Sciatic nerve (tissue), 2 donors: Measurements from ENCODE around the gene SRGAP3. TPM values are rescaled to one million over a fixed set of nuclear protein-coding genes. Genes with fewer than 3 reads are reported as not detected.

ENCODE experiments used
- ATAC-seq: fragments of 200-7000 bp; cut with Tn5 transposase; one replicate; pipeline ENCODE4 v1.9.1; 2020; ENCODE audit warnings: mild to moderate bottlenecking, moderate library complexity
- DNase-seq: peaks from one replicate; pipeline ENCODE4 v3.0.0-alpha.2; 2020; ENCODE audit warnings: low spot score
- intact Hi-C: fragments of 100-400 bp; cut with DNase I; formaldehyde crosslinking; loops from one replicate; pipeline ENCODE4 v1.14.2; 2022
- total RNA-seq: library from RNA; stranded (reverse); fragmentation: NEBNext Ultra II Directional; extraction: Animal tissue kit (Norgen Biotek cat#: 25700); gene quantifications from one replicate; pipeline ENCODE4 v1.2.1, GENCODE V29; 2021
- donor health status: DM: no; HTN: no; CAD: no.
- donor health status: DM: no; HTN: no; CAD: no.

Gene SRGAP3
- total RNA-seq, 1 donor from 2014 or later: 14.4 TPM

DNA sequence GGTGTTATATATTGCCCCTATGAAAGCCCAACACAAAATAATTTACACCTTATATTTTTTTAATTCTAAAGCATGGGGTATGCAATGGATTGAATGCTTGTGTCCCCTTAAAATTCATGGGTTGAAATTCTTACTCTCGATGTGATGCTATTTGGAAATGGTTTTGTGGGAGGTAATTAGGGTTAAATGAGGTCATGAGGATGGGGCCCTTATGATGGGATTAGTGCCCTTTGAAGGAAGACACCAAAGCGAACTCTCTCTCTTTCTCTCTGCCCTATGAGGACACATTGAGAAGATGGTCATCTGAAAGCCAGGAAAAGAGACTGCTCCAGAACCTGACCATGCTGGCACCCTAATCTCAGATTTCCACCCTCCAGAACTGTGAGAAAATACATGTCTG, 7.6 kb upstream of the SRGAP3 start:
- DNase-seq (no peak), ATAC-seq (no peak)
- intact Hi-C loops: no loop called here

- intact Hi-C loops: no loop called here
- DNase-seq (no peak), ATAC-seq (no peak)
These were observed 6.5 kb upstream of the SRGAP3 start for GRCh38 chr3:9255976-9256375.

- intact Hi-C loops: no loop called here
- DNase-seq (no peak), ATAC-seq (no peak)
These were observed 5.3 kb upstream of the SRGAP3 start for GRCh38 chr3:9254764-9255163.

DNA sequence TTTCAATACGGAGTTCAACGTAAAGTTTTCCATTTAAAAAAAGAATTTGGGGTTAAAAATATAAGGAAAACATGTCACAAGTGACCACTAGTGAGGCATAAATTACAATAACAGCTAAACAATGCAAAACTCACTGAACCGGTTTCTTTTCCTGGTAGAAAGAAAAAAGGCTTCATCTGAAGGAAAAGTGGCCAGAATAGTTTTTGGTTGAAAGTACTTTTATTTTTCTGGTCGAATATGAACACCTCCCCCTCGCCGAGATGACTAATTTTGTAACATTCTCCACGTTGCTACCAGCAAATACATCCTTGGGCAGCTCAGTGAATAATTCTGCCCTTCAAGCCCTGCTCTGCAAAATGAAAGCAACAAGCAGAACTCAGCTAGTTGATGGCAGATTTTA, 3.9 kb upstream of the SRGAP3 start:
- DNase-seq (no peak), ATAC-seq (no peak)
- intact Hi-C loops: no loop called here

DNA sequence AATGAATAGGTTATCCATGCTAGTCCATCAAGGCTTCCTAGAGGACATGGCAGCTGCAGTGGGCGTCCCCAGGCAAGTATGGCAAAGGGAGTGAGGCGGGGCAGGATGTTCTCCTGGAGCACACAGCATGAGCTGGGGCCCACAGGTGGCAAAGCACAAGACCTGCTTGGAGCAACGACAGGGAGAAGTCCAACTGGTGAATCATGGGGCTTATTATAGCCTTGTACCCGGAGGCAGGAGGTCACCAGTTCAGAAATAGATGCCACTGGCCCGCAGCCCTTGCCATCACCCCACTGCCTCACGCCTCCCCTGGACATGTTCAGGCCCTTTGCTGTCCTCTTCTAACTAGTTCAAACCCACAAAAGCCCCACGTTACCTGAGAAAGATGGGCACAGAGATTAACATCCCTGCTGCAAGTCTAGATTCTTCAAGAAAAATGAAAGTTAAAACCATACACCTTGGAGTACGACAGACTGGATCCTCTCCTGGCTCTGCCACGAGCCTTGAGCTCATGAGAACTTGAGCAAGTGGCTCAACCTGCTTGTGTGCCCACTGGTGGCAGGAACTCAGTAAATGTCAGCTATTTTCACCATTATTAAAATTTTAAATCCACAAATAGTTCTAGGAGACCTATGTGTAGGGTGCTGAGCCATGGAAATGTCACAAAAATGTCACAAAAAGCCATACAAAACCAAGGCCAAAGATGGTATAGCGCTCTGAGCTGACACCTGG, 1.8 kb upstream of the SRGAP3 start:
- intact Hi-C loops: no loop called here
- DNase-seq: no peak
- ATAC-seq: no peak

- DNase-seq (no peak), ATAC-seq (no peak)
- intact Hi-C loops: no loop called here
These were observed 790 bp upstream of the SRGAP3 start for GRCh38 chr3:9250236-9250635.

DNA sequence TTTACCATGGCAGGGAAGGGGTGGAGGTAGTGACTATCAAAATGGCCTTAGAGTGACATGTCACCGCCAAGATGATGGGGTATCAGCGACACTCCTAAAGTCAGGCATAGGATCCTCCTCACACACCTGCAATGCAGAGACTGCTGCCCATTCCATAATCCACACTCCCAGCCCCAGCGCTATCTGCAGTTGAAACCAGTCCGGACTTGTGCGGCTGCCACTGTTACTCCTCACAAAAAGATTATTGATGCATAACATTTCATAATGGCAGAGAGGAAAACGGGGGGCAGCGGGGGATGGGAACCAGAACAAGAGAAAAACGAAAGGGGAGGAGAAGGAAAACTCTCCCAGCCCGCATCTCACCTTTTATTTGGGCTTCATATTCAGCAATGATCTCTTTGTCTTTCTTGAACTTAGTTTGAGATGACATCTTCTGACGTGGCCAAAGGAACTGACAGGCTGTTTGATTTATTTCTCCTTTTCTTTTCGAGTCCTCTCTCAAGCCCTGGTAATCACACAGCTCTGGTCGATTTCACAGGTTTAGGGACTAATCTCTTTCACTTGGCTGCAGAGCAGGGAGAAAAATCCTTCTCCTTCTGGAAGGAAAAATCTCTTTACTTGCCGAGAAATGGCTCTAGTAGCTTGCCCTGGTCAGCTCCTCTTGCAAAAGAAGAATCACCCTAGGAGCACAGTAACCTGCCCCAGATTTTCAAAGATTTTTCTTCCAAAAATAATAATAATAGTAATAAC, 749 bp downstream of the SRGAP3 start:
- DNase-seq (no peak), ATAC-seq (peak; percentile 48)

DNA sequence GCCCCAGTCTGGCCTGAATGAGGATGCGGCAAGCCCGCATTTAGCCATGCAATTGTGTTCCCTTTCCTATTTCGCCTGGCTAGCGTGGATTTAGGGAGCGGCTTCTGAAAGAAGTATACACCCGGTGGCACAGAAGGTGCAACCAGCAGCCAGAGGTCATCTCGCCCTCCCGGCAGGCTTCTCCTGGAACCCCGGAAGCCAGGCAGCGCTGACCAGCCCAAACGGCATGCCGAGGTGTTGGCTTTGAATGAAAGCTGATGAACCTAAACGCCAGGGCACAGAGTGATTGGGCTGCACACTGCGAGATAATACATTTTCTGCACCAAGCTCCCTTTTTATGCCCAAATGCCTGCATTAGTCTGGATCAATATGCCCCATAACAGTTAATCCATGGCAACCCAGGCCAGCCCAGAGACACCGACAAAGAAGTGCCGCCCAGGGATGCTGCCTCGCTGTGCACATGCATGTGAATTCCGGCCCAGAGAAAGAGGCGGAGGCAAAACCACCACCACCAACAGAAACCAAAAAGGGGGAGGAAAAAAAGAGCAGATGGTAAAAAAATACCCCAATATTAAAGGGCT, 1.4 kb downstream of the SRGAP3 start:
- no peak for ATAC-seq
- intact Hi-C loops: no loop called here
- DNase-seq: no peak

More for the DNA sequence above, 749 bp downstream of the SRGAP3 start:
- intact Hi-C loops: no loop called here

- intact Hi-C loops: no loop called here
- ATAC-seq: no peak
- no peak for DNase-seq
These were observed 2.0 kb downstream of the SRGAP3 start for GRCh38 chr3:9247361-9247940.

DNA sequence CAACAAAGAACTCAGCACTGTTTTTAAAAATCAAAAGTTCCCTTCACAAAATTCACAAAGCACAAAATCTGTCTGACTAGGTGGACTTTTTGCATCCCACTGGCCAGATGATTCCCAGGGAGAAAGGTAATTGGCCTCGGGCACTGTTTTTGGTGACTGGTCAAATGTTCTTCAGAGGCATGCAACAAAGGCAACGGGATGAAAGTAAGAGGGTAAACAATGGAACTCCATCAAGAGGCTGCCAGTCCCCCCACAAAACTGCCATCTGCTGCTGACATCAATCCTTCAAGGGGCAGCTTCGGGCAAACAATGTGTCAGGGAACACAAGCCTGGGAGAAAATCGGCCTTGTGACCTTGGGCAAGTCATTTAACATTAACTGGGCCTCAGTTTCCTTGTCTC, 3.3 kb downstream of the SRGAP3 start:
- ATAC-seq (no peak), DNase-seq (no peak)
- intact Hi-C loops: no loop called here

- no peak for DNase-seq
- ATAC-seq: no peak
- intact Hi-C loops: no loop called here
These were observed 4.8 kb downstream of the SRGAP3 start for GRCh38 chr3:9244495-9245183.

GRCh38 chr3:9241956-9242355, 7.5 kb downstream of the SRGAP3 start:
- no peak for DNase-seq
- intact Hi-C loops: no loop called here
- ATAC-seq: no peak

- no peak for ATAC-seq
- intact Hi-C loops: no loop called here
- no peak for DNase-seq
These were observed 9.8 kb downstream of the SRGAP3 start for GRCh38 chr3:9239680-9240079.

GRCh38 chr3:9238721-9239295, 10.6 kb downstream of the SRGAP3 start:
- ATAC-seq (peak; percentile 61), DNase-seq (no peak)
- intact Hi-C loops: no loop called here

- no peak for ATAC-seq
- intact Hi-C loops: no loop called here
- no peak for DNase-seq
These were observed 11.2 kb downstream of the SRGAP3 start for GRCh38 chr3:9238276-9238675.

DNA sequence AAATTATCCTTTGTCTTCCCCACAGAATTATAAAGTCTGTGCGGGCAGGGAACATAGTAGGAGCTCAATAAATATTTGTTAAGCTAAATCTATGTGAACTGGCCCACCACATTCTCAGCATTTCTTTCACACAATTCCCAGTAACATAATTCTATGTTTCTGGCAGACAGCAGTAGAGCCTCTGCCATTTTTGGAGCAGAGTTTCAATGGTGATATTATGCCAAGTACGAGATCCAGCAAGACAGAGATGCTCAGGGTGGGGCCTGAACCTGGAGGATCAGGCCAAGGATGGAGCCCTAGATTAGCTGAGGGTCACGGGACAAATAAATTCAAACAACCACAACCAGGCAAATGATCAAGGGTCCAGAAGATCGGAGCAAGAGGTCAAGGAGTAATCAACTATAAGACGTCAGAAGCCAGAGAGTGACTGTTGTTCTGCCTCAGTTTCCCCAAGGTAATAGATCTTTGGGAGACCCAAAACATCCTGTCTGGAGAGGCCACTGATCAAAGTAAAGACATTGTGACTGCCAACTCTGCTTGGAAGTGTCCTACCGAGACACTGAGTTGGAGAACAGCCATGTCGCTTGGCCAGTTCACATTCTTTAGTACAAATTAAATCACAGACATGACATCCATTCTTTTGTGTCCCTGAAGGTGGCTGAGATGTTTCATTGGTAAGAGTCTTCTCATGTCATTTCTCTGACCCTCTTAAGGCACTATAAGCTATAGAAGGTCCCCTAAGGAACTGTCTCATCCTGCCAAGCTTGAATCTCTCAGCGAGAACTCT, 15.4 kb downstream of the SRGAP3 start:
- intact Hi-C loops: no loop called here
- DNase-seq (no peak), ATAC-seq (no peak)

DNA sequence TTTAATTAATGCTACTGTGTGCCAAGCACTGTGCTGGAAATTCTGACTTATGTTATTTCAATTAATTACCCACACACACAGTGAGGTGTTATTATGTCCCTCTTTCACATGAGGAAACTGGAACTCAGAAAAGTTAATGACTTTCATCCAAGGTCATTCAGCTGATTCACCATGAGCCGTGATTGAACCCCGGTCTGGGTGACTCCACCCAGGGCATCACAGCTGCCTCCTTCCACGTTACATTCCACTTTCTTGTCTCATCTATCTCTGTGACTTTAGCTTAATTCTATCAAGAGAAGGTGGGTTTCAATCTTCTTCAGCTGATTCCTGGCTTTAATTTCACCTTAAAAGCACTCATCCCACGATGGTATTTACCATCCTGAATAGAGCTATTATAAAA, 16.3 kb downstream of the SRGAP3 start:
- intact Hi-C loops: no loop called here
- ATAC-seq: no peak
- DNase-seq: no peak

DNA sequence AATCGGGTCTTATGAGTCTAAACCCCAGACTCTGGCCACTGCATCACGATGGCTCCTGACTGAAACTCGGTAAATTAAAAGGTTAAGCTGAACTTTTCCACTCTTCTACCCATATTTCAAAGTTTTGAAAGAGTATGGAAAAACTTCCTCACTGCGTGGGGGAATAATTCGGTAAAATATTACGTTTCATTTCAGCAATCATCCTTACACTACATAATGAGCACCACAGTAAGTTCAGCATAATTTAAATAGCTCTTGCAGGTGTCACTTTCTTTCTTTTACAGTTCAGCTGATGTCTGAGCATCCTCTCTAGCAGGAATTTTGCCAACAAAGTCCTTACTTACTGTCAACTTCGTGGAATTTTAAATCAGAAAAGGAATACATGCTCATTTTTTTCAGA, 17.5 kb downstream of the SRGAP3 start:
- DNase-seq (no peak), ATAC-seq (no peak)
- intact Hi-C loops: no loop called here
